Hematopoietic multipotent progenitor cell treated with erythropoietin and hydrocortisone succinate and interleukin-3 and kit ligand, for 8 days (in vitro differentiated cells): ENCODE measurements around the gene C2CD3.
"Not testable (repeated sequence)": the region's sequence is repeated elsewhere in the genome, so short reads cannot be mapped to it uniquely, and the experiment has no call there.

Experiments used
- DNase-seq: peaks from one replicate; pipeline ENCODE4 v3.0.0-alpha.2; 2015

Gene C2CD3

GRCh38 chr11:73999581-74000306 is 171.1 kb downstream of the C2CD3 start:
- DNase-seq, result no peak

- DNase-seq, result no peak
Measured at GRCh38 chr11:73998846-73999575, 171.8 kb downstream of the C2CD3 start.

GRCh38 chr11:73997120-73997770 is 173.6 kb downstream of the C2CD3 start:
- no peak for DNase-seq

- DNase-seq, result no peak
Measured at GRCh38 chr11:73996161-73996747, 174.5 kb downstream of the C2CD3 start.

GRCh38 chr11:73995731-73996130 is 175.1 kb downstream of the C2CD3 start:
- DNase-seq, result no peak

- DNase-seq, result peak; percentile 3
Measured at GRCh38 chr11:73995247-73995646, 175.6 kb downstream of the C2CD3 start.

GRCh38 chr11:73991471-73992006 is 179.3 kb downstream of the C2CD3 start:
- DNase-seq, result no peak

GRCh38 chr11:73990730-73991129 is 180.1 kb downstream of the C2CD3 start:
- DNase-seq, result no peak

GRCh38 chr11:73989156-73989555 is 181.6 kb downstream of the C2CD3 start:
- DNase-seq, result peak; percentile 62

GRCh38 chr11:73988227-73988626 is 182.6 kb downstream of the C2CD3 start:
- no peak for DNase-seq

- not testable (repeated sequence) for DNase-seq
Measured at GRCh38 chr11:73985661-73986060, 185.1 kb downstream of the C2CD3 start.

GRCh38 chr11:73983741-73984538 is 186.9 kb downstream of the C2CD3 start:
- peak; percentile 41 for DNase-seq

GRCh38 chr11:73982990-73983740 is 187.6 kb downstream of the C2CD3 start:
- DNase-seq, result peak; percentile 98

GRCh38 chr11:73982595-73982989 is 188.2 kb downstream of the C2CD3 start, which contains the start of gene UCP2:
Gene UCP2, minus strand, starts transcription at chr11:73982843. Its CDS starts 4,465 bp downstream, at chr11:73978378.
- DNase-seq, result peak; percentile 92

GRCh38 chr11:73981051-73981805 is 189.6 kb downstream of the C2CD3 start:
- DNase-seq, result peak; percentile 14

GRCh38 chr11:73980001-73980961 is 190.5 kb downstream of the C2CD3 start:
- peak; percentile 90 for DNase-seq

- no peak for DNase-seq
Measured at GRCh38 chr11:73978576-73979086, 192.2 kb downstream of the C2CD3 start.

GRCh38 chr11:73977856-73978519 is 192.8 kb downstream of the C2CD3 start:
- no peak for DNase-seq
